B cell (primary cell): ENCODE measurements around the gene TBC1D1.

Experiments used
- EZH2 ChIP-seq: IDR thresholded peaks from 2 replicates; pipeline ENCODE4 v1.6.1; 2012; ENCODE audit warnings: borderline replicate concordance, low read depth, mild to moderate bottlenecking, moderate library complexity, low read length; ENCODE audit not compliant: insufficient read depth, poor library complexity, severe bottlenecking
- TF ChIP-seq, protein P1 (sequence below): fragments of 200-600 bp; IDR thresholded peaks from one replicate; pipeline ENCODE4 v1.8.0; 2022; ENCODE audit warnings: antibody characterized with exemption, mild to moderate bottlenecking

DNA sequence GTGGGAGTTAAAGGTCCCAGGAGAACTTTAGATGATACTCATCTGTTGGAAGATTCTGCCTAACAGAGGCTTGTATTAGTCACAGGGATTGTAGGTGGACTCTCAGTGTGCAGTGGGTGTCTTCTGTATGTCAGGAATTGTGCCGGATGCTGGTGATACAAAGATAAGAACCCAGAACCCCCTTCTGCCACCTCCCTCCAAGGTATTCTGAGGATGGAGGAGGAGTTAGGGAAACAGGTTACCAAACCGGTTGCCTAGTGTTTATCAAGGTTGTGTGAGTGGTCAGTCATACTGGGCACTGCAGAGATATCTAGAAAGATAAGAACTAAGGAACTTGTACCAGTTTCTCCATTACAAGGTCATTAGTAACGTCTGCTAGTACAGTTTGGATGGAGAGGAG, 130.9 kb downstream of the TBC1D1 start:
- TF ChIP-seq, protein P1, sequence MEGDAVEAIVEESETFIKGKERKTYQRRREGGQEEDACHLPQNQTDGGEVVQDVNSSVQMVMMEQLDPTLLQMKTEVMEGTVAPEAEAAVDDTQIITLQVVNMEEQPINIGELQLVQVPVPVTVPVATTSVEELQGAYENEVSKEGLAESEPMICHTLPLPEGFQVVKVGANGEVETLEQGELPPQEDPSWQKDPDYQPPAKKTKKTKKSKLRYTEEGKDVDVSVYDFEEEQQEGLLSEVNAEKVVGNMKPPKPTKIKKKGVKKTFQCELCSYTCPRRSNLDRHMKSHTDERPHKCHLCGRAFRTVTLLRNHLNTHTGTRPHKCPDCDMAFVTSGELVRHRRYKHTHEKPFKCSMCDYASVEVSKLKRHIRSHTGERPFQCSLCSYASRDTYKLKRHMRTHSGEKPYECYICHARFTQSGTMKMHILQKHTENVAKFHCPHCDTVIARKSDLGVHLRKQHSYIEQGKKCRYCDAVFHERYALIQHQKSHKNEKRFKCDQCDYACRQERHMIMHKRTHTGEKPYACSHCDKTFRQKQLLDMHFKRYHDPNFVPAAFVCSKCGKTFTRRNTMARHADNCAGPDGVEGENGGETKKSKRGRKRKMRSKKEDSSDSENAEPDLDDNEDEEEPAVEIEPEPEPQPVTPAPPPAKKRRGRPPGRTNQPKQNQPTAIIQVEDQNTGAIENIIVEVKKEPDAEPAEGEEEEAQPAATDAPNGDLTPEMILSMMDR: no peak
- no peak for TF ChIP-seq EZH2
